HG03097 (cell line): ENCODE measurements around the gene TRIM46.
"Not testable (repeated sequence)": the region's sequence is repeated elsewhere in the genome, so short reads cannot be mapped to it uniquely, and the experiment has no call there.

Experiments
- ATAC-seq: cut with Tn5 transposase; IDR thresholded peaks from one replicate; pipeline ENCODE4 v1.9.1; 2021; ENCODE audit not compliant: unreplicated experiment, low FRiP score

TRIM46 gene

GRCh38 chr1:155137154-155137949, 36.3 kb upstream of the TRIM46 start:
- ATAC-seq = no peak

GRCh38 chr1:155139895-155140629, 33.6 kb upstream of the TRIM46 start, which contains the start of gene DPM3:
DPM3 (minus strand) TSS chr1:155140531; CDS start chr1:155140240, 291 bp downstream.
- no peak for ATAC-seq

DNA sequence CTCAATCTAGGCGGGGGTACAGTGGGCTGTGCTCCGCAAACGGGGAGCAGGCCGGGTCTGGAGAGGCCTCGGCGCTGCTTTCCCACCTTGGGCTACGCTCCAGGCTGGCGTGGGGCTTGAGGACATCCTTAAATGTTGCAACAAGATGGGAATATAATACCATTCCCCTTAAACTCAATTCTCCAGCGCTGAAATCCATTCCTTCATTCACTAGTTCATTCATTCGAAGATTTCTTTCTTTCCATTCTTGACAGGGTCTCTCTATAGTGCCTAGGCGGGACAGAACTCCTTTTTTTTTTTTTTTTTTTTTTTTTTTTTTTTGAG, 33.1 kb upstream of the TRIM46 start:
- ATAC-seq = no peak

DNA sequence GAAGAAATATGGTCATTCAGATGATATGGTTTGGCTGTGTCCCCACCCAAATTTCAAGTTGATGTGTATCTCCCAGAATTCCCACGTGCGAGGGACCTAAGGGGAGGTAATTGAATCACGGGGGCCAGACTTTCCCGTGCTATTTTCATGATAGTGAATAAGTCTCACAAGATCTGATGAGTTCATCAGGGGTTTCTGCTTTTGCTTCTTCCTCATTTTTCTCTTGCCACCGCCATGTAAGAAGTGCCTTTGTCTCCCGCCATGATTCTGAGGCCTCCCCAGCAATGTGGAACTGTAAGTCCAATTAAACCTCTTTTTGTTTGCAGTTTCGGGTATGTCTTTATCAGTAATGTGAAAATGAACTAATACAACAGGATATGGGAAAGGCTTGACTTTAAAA, 31.9 kb upstream of the TRIM46 start:
- no peak for ATAC-seq

GRCh38 chr1:155145491-155145890, 28.2 kb upstream of the TRIM46 start:
- no peak for ATAC-seq

DNA sequence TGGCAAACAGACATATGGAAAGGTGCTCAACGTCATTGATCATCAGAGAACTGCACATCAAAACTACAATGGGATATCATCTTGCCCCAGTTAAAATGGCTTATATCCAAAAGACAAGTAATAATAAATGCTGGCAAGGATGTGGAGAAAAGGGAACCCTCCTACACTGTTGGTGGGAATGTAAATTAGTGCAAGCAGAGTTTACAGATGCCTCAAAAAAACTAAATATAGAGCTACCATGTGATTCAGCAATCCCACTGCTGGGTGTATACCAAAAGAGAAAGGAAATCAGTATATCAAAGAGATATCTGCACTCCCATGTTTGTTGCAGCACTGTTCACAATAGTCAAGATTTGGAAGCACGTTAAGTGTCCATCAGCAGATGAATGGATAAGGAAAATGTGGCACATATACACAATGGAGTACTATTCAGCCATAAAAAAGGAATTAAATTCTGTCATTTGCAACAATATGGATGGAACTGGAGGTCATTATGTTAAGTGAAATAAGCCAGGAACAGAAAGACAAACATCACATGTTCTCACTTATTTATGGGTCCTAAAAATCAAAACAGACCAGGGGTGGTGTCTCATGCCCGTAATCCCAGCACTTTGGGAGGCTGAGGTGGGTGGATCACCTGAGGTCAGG, 17.5 kb upstream of the TRIM46 start:
- ATAC-seq = not testable (repeated sequence)

DNA sequence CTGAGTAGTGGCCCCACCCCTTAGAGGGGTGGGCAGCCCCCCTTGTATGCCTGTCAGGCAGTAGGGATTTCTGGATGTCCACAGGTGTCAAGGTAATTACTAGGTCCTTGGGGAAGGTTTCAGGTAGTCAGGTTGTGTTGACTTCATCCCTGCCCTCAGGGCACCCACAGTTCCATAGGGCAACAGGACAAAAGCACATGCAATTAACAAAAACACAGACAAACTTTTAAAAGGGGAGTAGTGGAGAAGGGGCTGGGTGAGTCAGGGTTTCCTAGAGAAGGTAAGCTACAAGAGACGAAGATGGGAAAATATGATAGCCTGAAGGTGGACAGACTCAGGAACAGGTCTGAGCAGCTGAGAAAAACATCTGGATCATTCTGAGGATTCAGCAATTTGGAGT, 14.7 kb upstream of the TRIM46 start:
- no peak for ATAC-seq

DNA sequence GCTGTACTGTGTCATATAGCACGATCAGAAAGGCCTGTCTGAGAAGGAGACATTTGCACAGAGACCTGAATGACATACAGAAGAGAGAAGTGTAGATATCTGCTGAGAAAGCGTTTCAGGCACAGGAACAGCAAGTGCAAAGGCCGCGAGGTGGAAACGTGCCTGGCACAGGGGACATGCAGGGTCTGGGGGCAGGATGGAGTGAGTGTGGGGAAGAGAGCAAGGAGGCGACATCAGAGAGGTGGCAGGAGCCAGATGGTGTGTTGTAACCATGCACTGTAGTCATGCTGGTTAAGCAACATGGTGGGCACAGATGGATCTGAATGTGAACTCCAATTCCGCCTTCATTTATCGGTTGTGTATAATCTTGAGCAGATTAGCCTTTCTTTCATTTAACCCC, 13.5 kb upstream of the TRIM46 start:
- no peak for ATAC-seq

GRCh38 chr1:155162631-155163030, 11.0 kb upstream of the TRIM46 start:
- ATAC-seq = not testable (repeated sequence)

GRCh38 chr1:155163785-155164184, 9.9 kb upstream of the TRIM46 start:
- ATAC-seq = not testable (repeated sequence)

- not testable (repeated sequence) for ATAC-seq
These were observed 9.0 kb upstream of the TRIM46 start for GRCh38 chr1:155164625-155165024.

- no peak for ATAC-seq
These were observed 7.6 kb upstream of the TRIM46 start for GRCh38 chr1:155166051-155166470.

DNA sequence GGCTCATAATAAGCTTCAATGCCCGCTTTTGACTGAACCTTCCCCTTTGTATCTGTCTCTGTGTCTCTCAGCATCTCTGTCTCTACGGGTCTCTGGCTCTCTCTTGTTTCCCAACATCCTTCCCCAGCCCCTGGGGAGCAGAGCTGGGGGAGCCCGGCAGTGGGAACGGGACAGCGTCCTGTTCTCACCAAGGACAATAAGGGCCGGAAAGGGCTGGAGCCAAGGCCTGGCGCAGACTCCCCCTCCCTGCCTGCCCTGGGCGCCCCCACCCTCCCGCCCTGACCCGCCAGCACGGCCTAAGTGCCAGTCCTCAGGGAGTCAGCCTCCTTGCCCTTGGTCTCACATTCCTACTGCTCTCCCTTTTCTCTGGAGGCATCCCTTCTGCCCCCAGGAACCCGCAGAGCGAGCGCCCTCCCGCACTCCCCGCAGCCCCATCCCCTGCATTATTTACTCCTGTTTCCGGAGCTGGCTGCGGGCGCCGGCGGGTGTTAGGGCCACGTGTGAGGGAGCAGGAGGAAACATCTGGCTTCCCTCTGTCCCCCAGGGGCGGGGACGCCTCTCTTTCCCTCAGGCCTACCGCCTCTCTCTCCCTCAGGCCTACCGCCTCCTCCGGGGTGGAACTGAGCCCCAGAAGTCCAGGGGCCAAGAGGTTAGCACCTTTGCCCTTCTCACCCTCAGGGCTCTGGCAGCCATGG, 7.0 kb upstream of the TRIM46 start:
- ATAC-seq = no peak

DNA sequence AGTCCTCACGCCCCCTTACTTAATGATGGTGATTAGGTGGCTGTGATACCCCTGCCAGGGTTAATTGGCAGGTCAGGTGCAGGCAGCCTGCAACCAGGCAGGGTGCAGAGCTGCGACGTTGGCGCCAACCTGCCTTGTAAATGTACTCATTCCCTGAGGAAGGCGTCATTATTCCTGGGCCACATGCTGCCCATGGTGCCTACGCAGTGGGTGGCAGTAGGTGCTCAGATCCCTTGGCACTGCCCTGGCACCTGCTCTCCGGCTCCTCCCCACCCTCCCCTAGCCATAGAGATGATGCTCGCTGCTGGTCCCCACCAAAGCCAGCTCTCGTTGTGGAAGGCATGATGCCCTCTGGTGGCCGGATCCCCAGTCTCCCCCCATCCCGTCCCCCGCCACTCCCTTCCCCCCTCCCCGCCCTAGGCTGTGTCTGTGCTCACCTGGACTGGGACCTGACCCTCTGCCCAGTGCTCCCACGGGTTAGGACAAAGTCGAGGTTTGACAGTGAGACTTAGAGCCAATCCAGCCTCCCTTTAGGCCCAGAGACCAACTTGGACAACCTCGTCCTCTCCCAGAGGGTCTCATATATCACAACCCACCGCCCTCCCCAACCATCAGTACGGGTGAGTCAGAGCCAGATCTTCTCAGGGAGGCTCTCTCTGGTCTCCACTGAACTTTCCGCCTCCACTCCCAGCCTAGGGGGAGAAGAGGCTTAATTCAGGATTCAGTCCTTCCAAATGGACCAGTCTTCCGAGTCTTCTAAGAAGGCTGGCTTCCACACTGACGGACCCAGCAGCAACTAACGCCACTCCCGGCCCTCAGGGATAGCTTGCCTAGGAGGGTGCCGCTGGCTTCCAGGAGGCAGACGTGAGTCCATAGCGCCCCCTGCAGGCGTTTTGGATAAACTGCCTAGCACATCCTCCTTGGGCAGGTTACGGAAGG, 6.2 kb upstream of the TRIM46 start:
- no peak for ATAC-seq

DNA sequence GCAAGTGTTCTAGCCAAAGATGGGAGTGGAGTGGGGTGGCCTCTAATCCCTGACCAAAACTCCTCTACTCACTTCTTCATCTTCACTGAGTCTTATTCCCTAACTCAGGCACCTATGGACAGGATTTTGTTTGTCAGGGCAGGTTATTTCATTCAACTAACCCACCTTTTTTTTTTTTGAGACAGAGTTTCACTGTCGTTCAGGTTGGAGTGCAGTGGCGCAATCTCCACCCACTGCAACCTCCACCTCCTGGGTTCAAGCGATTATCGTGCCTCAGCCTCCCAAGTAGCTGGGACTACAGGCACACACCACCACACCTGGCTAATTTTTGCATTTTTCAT, 5.6 kb upstream of the TRIM46 start:
- not testable (repeated sequence) for ATAC-seq

GRCh38 chr1:155168456-155169210, 5.0 kb upstream of the TRIM46 start:
- ATAC-seq = no peak

GRCh38 chr1:155169541-155169940, 4.1 kb upstream of the TRIM46 start:
- ATAC-seq = no peak

GRCh38 chr1:155170101-155170785, 3.4 kb upstream of the TRIM46 start:
- ATAC-seq = no peak

DNA sequence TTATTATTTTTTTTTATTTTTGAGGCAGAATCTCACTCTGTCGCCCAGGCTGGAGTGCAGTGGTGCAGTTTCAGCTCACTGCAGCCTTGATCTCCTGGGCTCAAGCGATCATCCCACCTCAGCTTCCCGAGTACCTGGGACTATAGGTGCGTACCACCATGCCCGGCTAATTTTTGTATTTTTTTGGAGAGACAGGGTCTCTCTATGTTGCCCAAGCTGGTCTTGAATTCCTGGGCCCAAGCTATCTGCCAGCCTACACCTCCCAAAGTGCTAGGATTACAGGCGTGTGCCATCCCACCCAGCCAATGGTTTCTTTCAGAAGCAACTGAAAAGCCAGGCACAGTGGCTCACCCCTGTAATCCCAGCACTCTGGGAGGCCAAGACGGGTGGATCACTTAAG, 2.8 kb upstream of the TRIM46 start:
- no peak for ATAC-seq
